HG02623 (cell line): ENCODE results near the gene ANKK1.

Source experiments
- ATAC-seq: cut with Tn5 transposase; IDR thresholded peaks from one replicate; pipeline ENCODE4 v1.9.1; 2021; ENCODE audit warnings: moderate library complexity; ENCODE audit not compliant: unreplicated experiment

The ANKK1 gene

GRCh38 chr11:113449743-113450142 is 62.2 kb downstream of the ANKK1 start:
- ATAC-seq, result no peak
